GM23338 (cell line): Measurements from ENCODE around the gene HAPLN2.

Experiments used
- CREB1 ChIP-seq: fragments of 250-450 bp; sonication (Bioruptor Pico); IDR thresholded peaks from 2 replicates; pipeline ENCODE4 v1.5.0; 2020; ENCODE audit warnings: low read depth, mild to moderate bottlenecking, moderate library complexity
- EZH2 ChIP-seq: fragments of 200-600 bp; sonication (generic); IDR thresholded peaks from one replicate; pipeline ENCODE4 v1.8.0; 2017; ENCODE audit warnings: antibody characterized with exemption, mild to moderate bottlenecking, low read depth; ENCODE audit not compliant: unreplicated experiment
- EZH2phosphoT487 ChIP-seq: fragments of 200-600 bp; sonication (generic); IDR thresholded peaks from one replicate; pipeline ENCODE4 v1.8.1; 2018; ENCODE audit warnings: antibody characterized with exemption; ENCODE audit not compliant: unreplicated experiment
- JUNB ChIP-seq: IDR thresholded peaks from one replicate; pipeline ENCODE4 v1.6.1; 2016; ENCODE audit warnings: antibody characterized with exemption; ENCODE audit not compliant: unreplicated experiment
- NANOG ChIP-seq: IDR thresholded peaks from 2 replicates; pipeline ENCODE4 v1.6.1; 2016; ENCODE audit warnings: antibody characterized with exemption, borderline replicate concordance
- POLR2AphosphoS5 ChIP-seq: IDR thresholded peaks from 2 replicates; pipeline ENCODE4 v1.6.1; 2016; ENCODE audit warnings: antibody characterized with exemption, low read depth
- STAT1 ChIP-seq: IDR thresholded peaks from one replicate; pipeline ENCODE4 v1.6.1; 2016; ENCODE audit warnings: antibody characterized with exemption; ENCODE audit not compliant: unreplicated experiment
- ZNF114 ChIP-seq: fragments of 250-450 bp; sonication (Bioruptor Pico); IDR thresholded peaks from 2 replicates; pipeline ENCODE4 v1.5.0; 2020; ENCODE audit warnings: mild to moderate bottlenecking, moderate library complexity
- ZNF331 ChIP-seq: fragments of 250-450 bp; sonication (Bioruptor Pico); IDR thresholded peaks from 2 replicates; pipeline ENCODE4 v1.5.0; 2020; ENCODE audit warnings: low read depth, mild to moderate bottlenecking, moderate library complexity
- TF ChIP-seq, protein P1 (sequence below): IDR thresholded peaks from 2 replicates; pipeline ENCODE4 v1.6.1; 2016; ENCODE audit warnings: antibody characterized with exemption
- TF ChIP-seq, protein P2 (sequence below), 2 experiments: fragments of 200-600 bp in 1 of 2; sonication (generic) in 1 of 2; conservative IDR thresholded peaks; 2 replicates each; pipeline versions ENCODE4 v1.5.1 to v1.6.1; 2016 to 2017; ENCODE audit warnings: antibody characterized with exemption in 2 of 2, low read depth in 2 of 2, mild to moderate bottlenecking in 2 of 2, moderate library complexity in 1 of 2
- TF ChIP-seq, protein P3 (sequence below): IDR thresholded peaks from one replicate; pipeline ENCODE4 v1.6.1; 2018; ENCODE audit warnings: antibody characterized with exemption; ENCODE audit not compliant: unreplicated experiment
- TF ChIP-seq, protein P4 (sequence below): fragments of 250-450 bp; sonication (Bioruptor Pico); IDR thresholded peaks from 2 replicates; pipeline ENCODE4 v1.5.0; 2020; ENCODE audit warnings: mild to moderate bottlenecking, moderate library complexity

DNA sequence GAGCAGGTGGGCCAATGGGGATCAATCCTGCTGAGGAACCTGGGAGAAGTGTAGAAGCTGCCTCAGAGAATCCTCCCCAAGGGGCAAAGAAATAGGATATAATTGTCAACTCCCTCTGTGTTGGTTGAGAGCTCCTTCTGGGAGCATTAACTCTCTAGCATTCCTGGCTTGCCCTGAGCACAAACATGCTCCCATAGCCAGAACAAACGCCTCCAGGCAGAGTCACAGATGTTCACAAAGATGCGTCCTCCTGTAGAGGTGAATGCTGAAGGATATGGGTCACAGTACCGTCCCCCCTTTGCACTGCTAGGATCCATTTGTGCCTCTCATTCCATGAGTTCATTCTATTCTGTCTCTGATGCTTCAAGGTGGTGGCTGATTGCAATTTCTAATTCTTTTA is 13.1 kb downstream of the HAPLN2 start:
- no peak for TF ChIP-seq EZH2phosphoT487
- TF ChIP-seq, protein P1, sequence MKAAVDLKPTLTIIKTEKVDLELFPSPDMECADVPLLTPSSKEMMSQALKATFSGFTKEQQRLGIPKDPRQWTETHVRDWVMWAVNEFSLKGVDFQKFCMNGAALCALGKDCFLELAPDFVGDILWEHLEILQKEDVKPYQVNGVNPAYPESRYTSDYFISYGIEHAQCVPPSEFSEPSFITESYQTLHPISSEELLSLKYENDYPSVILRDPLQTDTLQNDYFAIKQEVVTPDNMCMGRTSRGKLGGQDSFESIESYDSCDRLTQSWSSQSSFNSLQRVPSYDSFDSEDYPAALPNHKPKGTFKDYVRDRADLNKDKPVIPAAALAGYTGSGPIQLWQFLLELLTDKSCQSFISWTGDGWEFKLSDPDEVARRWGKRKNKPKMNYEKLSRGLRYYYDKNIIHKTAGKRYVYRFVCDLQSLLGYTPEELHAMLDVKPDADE, result no peak
- no peak for TF ChIP-seq POLR2AphosphoS5
- TF ChIP-seq, protein P2, sequence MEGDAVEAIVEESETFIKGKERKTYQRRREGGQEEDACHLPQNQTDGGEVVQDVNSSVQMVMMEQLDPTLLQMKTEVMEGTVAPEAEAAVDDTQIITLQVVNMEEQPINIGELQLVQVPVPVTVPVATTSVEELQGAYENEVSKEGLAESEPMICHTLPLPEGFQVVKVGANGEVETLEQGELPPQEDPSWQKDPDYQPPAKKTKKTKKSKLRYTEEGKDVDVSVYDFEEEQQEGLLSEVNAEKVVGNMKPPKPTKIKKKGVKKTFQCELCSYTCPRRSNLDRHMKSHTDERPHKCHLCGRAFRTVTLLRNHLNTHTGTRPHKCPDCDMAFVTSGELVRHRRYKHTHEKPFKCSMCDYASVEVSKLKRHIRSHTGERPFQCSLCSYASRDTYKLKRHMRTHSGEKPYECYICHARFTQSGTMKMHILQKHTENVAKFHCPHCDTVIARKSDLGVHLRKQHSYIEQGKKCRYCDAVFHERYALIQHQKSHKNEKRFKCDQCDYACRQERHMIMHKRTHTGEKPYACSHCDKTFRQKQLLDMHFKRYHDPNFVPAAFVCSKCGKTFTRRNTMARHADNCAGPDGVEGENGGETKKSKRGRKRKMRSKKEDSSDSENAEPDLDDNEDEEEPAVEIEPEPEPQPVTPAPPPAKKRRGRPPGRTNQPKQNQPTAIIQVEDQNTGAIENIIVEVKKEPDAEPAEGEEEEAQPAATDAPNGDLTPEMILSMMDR (conservative IDR thresholded peaks at IDR 0.05; ENCODE audit: low read depth in 2 of 2), result no peak
- no peak for TF ChIP-seq CREB1 (CRISPR knock-in tag)
- no peak for TF ChIP-seq EZH2
- TF ChIP-seq JUNB, result no peak
- TF ChIP-seq, protein P3, sequence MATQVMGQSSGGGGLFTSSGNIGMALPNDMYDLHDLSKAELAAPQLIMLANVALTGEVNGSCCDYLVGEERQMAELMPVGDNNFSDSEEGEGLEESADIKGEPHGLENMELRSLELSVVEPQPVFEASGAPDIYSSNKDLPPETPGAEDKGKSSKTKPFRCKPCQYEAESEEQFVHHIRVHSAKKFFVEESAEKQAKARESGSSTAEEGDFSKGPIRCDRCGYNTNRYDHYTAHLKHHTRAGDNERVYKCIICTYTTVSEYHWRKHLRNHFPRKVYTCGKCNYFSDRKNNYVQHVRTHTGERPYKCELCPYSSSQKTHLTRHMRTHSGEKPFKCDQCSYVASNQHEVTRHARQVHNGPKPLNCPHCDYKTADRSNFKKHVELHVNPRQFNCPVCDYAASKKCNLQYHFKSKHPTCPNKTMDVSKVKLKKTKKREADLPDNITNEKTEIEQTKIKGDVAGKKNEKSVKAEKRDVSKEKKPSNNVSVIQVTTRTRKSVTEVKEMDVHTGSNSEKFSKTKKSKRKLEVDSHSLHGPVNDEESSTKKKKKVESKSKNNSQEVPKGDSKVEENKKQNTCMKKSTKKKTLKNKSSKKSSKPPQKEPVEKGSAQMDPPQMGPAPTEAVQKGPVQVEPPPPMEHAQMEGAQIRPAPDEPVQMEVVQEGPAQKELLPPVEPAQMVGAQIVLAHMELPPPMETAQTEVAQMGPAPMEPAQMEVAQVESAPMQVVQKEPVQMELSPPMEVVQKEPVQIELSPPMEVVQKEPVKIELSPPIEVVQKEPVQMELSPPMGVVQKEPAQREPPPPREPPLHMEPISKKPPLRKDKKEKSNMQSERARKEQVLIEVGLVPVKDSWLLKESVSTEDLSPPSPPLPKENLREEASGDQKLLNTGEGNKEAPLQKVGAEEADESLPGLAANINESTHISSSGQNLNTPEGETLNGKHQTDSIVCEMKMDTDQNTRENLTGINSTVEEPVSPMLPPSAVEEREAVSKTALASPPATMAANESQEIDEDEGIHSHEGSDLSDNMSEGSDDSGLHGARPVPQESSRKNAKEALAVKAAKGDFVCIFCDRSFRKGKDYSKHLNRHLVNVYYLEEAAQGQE, result no peak
- no peak for TF ChIP-seq NANOG
- no peak for TF ChIP-seq ZNF331 (CRISPR knock-in tag)
- TF ChIP-seq STAT1, result no peak
- TF ChIP-seq ZNF114 (CRISPR knock-in tag), result no peak
- TF ChIP-seq, protein P4, sequence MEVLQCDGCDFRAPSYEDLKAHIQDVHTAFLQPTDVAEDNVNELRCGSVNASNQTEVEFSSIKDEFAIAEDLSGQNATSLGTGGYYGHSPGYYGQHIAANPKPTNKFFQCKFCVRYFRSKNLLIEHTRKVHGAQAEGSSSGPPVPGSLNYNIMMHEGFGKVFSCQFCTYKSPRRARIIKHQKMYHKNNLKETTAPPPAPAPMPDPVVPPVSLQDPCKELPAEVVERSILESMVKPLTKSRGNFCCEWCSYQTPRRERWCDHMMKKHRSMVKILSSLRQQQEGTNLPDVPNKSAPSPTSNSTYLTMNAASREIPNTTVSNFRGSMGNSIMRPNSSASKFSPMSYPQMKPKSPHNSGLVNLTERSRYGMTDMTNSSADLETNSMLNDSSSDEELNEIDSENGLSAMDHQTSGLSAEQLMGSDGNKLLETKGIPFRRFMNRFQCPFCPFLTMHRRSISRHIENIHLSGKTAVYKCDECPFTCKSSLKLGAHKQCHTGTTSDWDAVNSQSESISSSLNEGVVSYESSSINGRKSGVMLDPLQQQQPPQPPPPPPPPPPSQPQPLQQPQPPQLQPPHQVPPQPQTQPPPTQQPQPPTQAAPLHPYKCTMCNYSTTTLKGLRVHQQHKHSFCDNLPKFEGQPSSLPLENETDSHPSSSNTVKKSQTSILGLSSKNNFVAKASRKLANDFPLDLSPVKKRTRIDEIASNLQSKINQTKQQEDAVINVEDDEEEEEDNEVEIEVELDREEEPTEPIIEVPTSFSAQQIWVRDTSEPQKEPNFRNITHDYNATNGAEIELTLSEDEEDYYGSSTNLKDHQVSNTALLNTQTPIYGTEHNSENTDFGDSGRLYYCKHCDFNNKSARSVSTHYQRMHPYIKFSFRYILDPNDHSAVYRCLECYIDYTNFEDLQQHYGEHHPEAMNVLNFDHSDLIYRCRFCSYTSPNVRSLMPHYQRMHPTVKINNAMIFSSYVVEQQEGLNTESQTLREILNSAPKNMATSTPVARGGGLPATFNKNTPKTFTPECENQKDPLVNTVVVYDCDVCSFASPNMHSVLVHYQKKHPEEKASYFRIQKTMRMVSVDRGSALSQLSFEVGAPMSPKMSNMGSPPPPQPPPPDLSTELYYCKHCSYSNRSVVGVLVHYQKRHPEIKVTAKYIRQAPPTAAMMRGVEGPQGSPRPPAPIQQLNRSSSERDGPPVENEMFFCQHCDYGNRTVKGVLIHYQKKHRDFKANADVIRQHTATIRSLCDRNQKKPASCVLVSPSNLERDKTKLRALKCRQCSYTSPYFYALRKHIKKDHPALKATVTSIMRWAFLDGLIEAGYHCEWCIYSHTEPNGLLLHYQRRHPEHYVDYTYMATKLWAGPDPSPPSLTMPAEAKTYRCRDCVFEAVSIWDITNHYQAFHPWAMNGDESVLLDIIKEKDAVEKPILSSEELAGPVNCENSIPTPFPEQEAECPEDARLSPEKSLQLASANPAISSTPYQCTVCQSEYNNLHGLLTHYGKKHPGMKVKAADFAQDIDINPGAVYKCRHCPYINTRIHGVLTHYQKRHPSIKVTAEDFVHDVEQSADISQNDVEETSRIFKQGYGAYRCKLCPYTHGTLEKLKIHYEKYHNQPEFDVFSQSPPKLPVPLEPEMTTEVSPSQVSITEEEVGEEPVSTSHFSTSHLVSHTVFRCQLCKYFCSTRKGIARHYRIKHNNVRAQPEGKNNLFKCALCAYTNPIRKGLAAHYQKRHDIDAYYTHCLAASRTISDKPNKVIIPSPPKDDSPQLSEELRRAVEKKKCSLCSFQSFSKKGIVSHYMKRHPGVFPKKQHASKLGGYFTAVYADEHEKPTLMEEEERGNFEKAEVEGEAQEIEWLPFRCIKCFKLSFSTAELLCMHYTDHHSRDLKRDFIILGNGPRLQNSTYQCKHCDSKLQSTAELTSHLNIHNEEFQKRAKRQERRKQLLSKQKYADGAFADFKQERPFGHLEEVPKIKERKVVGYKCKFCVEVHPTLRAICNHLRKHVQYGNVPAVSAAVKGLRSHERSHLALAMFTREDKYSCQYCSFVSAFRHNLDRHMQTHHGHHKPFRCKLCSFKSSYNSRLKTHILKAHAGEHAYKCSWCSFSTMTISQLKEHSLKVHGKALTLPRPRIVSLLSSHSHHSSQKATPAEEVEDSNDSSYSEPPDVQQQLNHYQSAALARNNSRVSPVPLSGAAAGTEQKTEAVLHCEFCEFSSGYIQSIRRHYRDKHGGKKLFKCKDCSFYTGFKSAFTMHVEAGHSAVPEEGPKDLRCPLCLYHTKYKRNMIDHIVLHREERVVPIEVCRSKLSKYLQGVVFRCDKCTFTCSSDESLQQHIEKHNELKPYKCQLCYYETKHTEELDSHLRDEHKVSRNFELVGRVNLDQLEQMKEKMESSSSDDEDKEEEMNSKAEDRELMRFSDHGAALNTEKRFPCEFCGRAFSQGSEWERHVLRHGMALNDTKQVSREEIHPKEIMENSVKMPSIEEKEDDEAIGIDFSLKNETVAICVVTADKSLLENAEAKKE, result no peak
